ENCODE measurements around the gene DCTN4.

The DCTN4 gene

DNA sequence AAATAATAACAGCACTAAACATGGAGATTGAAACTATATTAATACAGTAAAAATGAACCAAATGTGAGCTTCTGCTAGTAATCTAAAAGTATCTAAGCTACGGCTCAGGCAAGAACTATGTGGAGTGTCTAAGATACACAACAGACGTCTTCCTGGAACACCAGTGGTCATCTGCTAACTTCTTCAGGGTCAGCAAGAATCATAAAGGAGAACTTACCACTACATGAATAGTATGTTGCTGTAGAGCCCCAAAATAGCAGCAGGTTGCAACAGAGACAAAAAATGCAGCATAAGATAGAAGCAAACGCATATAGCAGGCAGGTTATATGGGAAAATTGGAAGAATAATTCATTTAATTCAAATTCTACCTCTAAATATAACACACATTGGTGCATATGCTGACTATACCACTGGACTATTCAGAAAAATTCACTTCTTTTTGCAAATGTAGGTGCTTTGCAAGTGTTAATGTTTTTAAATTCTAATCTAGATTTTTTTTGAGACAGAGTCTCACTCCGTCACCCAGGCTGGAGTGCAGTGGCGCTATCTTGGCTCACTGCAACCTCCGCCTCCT lies 27.1 kb downstream of the DCTN4 start:
- no peak for DNase-seq

DNA sequence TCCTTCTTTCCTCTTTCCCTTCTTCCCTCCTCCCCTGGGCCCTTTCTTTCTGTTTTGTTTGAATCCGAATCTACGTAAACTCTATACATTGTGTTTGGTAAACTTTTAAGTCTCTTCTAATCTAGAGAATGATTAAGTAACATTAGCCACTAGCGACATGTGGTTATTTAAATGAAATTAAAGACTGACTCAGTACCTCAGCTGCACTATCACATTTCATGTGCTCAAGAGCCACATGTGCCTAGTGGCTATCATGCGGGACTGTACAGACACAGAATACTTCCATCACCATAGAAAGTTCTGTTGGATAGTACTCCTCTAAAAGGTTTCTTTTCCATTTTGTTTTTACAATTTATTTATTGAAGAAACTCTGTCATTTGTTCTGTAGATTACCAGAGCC lies 29.0 kb downstream of the DCTN4 start:
- DNase-seq: no peak

GRCh38 chr5:150723845-150724244 lies 35.0 kb downstream of the DCTN4 start:
- no peak for DNase-seq

GRCh38 chr5:150710165-150710564 lies 48.7 kb downstream of the DCTN4 start:
- no peak for DNase-seq

- no peak for DNase-seq
These were observed 51.9 kb downstream of the DCTN4 start for GRCh38 chr5:150706776-150707390.

DNA sequence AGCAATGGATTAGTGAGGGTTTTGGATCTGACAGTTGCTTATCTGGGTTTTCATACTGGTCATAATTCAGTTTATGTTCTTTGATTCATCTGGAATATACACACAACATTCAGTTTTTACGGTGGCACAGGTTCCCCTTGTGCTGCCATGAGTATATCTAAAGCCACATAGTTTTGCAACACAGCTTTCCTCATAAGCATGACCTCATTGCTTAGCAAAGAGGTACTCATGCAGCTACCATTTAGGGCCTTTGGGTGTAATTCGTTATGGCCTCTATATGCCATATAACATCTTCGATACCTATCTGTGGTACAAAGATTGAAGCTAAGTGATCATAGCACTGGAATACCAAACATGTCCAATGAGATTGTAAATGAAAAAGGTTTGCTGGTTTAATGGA lies 55.1 kb downstream of the DCTN4 start:
- no peak for DNase-seq

GRCh38 chr5:150700594-150701377 lies 58.0 kb downstream of the DCTN4 start, which contains the start of gene RBM22:
RBM22 (minus strand) TSS chr5:150701062; CDS start chr5:150700985, 77 bp downstream.
- DNase-seq: no peak

- no peak for DNase-seq
These were observed 58.6 kb downstream of the DCTN4 start for GRCh38 chr5:150700246-150700593.

DNA sequence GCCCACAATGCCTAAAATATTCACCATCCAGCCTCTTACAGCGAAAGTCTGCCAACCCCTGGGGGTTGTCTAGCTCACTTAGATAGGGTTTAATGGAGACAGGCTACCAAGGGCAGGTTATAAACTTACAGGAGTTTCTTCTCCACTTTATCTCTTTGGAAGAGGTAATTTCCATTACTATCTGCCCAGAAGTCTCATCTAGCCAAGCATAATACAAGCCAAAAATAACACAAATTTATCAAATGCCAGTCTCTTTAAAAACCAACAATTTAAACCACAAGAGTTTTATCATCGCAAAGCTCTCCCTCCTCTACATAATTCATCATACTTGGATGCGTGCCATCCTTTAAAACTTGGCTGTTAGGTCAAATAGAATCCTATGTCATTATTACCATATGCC lies 64.2 kb downstream of the DCTN4 start:
- DNase-seq: no peak

DNA sequence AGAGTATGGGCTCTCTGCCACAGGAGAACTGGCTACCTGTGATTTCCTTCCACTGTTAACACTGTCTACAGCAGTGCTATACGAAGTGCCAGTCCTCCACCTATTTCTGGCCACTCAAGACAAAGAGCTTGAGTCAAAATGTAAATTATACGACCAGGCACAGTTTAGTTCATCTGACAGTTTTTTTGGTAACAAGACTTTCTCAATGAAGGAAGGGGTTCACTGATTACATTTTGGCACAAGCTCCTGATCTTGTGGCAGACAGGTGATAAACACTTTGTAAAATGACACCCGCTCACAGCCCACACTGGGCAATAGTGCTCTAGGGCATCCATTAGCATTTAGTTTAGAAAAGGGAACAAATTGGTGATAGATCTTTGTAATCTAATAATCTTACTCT lies 66.5 kb downstream of the DCTN4 start:
- no peak for DNase-seq

DNA sequence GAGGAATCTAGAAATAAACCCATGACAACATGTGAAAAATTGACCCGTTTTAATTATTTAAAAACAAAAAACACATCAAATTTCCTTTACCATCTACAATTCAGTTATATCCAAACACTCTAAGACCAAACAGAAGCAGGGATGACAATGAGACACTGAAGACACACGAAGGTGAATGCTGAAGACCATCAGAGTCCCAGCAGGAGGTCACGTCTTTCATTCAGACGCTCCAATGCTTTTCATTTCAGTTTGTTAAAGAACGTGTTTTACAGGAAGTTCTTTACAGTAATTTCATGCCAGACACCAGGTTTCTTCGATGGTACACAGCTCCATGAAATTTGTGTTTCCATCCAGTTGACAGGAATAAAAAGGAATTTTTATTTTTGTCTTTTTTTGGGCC lies 68.1 kb downstream of the DCTN4 start:
- DNase-seq: no peak

- DNase-seq: no peak
These were observed 69.7 kb downstream of the DCTN4 start for GRCh38 chr5:150689120-150689519.

- DNase-seq: no peak
These were observed 82.2 kb downstream of the DCTN4 start for GRCh38 chr5:150676578-150676977.

- no peak for DNase-seq
These were observed 83.7 kb downstream of the DCTN4 start for GRCh38 chr5:150675069-150675468.

DNA sequence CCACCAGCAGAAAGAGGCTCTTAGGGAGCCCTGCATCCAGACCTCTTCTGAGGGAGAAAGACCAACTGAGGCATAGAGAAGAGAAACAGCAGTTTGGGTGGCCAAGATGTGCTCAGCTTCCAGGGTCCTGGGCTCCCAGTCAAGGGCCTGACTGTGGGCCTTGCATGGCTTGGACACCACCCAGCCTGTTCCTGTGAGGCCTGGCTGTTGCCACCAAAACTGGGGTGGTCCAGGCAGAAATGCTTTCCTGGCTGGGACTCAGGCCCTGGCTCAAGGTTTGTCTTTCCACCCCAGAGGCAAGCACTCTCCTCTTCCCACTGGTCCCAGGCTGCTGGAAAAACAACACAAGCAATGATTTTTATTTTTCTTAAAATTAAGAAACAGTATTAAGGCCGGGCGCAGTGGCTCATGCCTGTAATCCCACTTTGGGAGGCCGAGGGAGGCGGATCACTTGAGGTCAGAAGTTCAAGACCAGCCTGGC lies 84.4 kb downstream of the DCTN4 start:
- DNase-seq: no peak

DNA sequence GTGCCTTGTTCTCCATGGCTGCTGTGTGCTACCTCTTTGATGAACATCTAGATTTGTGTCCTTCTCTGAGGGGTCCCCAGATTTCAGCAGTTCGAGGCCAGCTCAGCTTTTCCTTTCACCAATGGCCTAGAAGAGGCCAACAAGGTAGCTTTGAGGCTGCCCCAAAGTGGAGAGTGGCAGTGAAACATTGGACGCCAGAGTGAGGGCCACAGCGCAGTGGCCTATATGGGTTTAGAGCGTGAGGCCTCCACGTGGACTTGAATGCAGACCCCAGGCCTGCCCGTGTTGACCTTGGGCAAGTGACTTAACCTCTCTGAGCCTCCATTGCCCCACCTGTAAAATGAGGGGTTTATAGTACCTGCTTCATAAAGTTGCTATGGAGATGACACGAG lies 85.9 kb downstream of the DCTN4 start:
- DNase-seq: no peak

DNA sequence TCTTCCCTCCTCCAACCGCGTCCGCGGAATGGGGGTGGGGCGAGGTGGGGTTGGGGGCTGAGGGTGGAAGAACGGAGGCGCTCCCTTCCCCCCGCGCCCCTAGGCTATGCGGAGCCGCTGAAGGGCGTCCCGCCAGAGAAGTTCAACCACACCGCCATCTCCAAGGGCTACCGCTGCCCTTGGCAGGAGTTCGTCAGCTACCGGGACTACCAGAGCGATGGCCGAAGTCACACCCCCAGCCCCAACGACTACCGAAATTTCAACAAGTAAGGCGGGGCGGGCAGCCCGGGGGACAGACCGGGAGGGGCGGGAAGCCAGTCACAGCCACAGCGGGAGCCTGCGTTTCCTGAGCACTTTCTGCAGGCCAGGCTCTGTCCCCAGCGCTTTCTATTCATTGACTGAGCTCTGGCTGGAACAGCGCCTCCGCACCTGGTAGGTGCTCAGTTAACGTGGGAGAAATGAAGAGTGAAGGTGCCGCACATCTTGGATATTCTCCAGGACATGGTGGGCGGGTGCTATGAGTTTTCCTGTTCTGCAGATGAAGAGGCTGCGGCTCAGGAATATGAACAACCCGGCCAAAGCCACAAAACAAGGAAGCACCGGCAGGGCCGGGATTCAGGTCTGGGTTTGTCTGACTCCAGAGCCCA lies 86.5 kb downstream of the DCTN4 start:
- DNase-seq: no peak

GRCh38 chr5:150671509-150672236 lies 87.1 kb downstream of the DCTN4 start:
- no peak for DNase-seq

GRCh38 chr5:150670948-150671310 lies 87.9 kb downstream of the DCTN4 start:
- DNase-seq: no peak

DNA sequence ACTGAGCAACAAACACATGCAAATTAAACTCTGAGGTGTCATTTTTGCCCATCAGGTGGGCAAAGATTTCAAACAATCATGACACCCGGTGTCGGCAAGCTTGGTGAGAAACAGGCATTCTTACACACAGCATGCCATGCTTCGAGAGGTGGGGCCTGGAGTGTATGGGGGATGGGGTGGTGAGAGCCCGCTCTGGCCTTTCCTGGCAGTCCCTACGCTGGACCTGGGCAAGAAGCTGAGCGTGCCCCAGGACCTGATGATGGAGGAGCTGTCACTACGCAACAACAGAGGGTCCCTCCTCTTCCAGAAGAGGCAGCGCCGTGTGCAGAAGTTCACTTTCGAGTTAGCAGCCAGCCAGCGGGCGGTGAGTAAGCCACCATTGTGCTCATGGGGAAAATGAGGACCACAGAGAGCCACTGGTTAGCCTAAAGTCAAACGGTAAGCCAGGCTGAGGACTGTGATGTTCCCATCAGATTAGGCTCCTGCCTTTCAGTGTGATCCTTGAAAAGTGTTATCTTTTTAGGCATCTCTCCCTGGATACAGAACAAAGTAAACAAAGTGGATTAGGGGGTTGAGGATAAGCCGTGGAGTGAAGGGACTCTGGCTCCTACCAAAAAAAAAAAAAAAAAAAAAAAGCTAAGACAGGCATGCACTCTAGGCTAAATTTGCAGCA lies 88.4 kb downstream of the DCTN4 start:
- no peak for DNase-seq

- no peak for DNase-seq
These were observed 93.8 kb downstream of the DCTN4 start for GRCh38 chr5:150665044-150665443.

- DNase-seq: no peak
These were observed 94.9 kb downstream of the DCTN4 start for GRCh38 chr5:150663936-150664335.
